IMR-90 (cell line): Measurements from ENCODE around the gene SCN1B. TPM values are rescaled to one million over a fixed set of nuclear protein-coding genes. Genes with fewer than 3 reads are reported as not detected.

ENCODE experiments used
- ATAC-seq: fragments of 200-7000 bp; cut with Tn5 transposase; 2 replicates; pipeline ENCODE4 v1.9.1; 2020; ENCODE audit warnings: low read depth, mild to moderate bottlenecking, moderate library complexity
- BruUV-seq: library from RNA; stranded (reverse); fragments of 400-500 nt; replicated peaks from 2 replicates; lab custom pipeline; 2021; lab: Mats Ljungman, UMichigan
- CTCF ChIA-PET: fragments of 300-600 bp; formaldehyde crosslinking; extraction: SDS; loops from one replicate; lab custom pipeline; 2021; ENCODE audit warnings: antibody characterized with exemption; lab: Yijun Ruan, JAX
- POLR2A ChIA-PET: fragments of 300-600 bp; sonication (Branson Sonifier 250); formaldehyde crosslinking; loops from one replicate; lab custom pipeline; 2022; ENCODE audit warnings: antibody characterized with exemption; ENCODE audit not compliant: unreplicated experiment; lab: Charles Lee
- DNase-seq: peaks from one replicate; pipeline ENCODE4 v3.0.0; 2013
- H2AFZ ChIP-seq: replicated peaks from 2 replicates; pipeline ENCODE3; 2013; ENCODE audit warnings: low read length, mild to moderate bottlenecking; ENCODE audit not compliant: poor library complexity
- H2AK5ac ChIP-seq: 2 replicates; pipeline ENCODE4 v1.6.1; 2013; ENCODE audit warnings: low read depth, low read length, inconsistent platforms
- H2AK9ac ChIP-seq: replicated peaks from 2 replicates; pipeline ENCODE3; 2013; ENCODE audit warnings: mild to moderate bottlenecking, low read depth, low read length, moderate library complexity; ENCODE audit not compliant: poor library complexity
- H2BK120ac ChIP-seq: 2 replicates; pipeline ENCODE4 v1.6.1; 2013; ENCODE audit warnings: low read depth, low read length, inconsistent platforms
- H2BK15ac ChIP-seq: 3 replicates; pipeline ENCODE4 v1.6.1; 2013; ENCODE audit warnings: low read depth, low read length, inconsistent platforms
- H2BK20ac ChIP-seq: 2 replicates; pipeline ENCODE4 v1.6.1; 2013; ENCODE audit warnings: low read depth, mild to moderate bottlenecking, inconsistent platforms, low read length, moderate library complexity
- H2BK5ac ChIP-seq: 2 replicates; pipeline ENCODE4 v1.6.1; 2013; ENCODE audit warnings: mild to moderate bottlenecking, low read depth, low read length, inconsistent platforms; ENCODE audit not compliant: poor library complexity, severe bottlenecking
- H3K14ac ChIP-seq: replicated peaks from 2 replicates; pipeline ENCODE4 v1.6.1; 2013; ENCODE audit warnings: low read depth, low read length, inconsistent platforms
- H3K18ac ChIP-seq: 2 replicates; pipeline ENCODE4 v1.6.1; 2013; ENCODE audit warnings: low read depth, low read length, control low read depth
- H3K23ac ChIP-seq: 2 replicates; pipeline ENCODE4 v1.6.1; 2013; ENCODE audit warnings: low read depth, low read length, inconsistent platforms
- H3K27ac ChIP-seq: 2 replicates; pipeline ENCODE4 v1.5.1; 2013; ENCODE audit warnings: mild to moderate bottlenecking, control low read depth, low read length; ENCODE audit not compliant: insufficient read depth
- H3K27me3 ChIP-seq: 2 replicates; pipeline ENCODE4 v1.6.1; 2013; ENCODE audit warnings: low read length; ENCODE audit not compliant: control insufficient read depth, insufficient read depth
- H3K36me3 ChIP-seq: 2 replicates; pipeline ENCODE4 v1.6.1; 2013; ENCODE audit warnings: low read length, mixed read lengths; ENCODE audit not compliant: control insufficient read depth, insufficient read depth
- H3K4ac ChIP-seq: 2 replicates; pipeline ENCODE4 v1.6.1; 2013; ENCODE audit warnings: low read depth, low read length, inconsistent platforms
- H3K4me1 ChIP-seq: 2 replicates; pipeline ENCODE4 v1.6.1; 2013; ENCODE audit warnings: low read length, mixed read lengths; ENCODE audit not compliant: control insufficient read depth, insufficient read depth
- H3K4me2 ChIP-seq: 2 replicates; pipeline ENCODE4 v1.6.1; 2013; ENCODE audit warnings: low read depth, mild to moderate bottlenecking, control low read depth, low read length, moderate library complexity
- H3K4me3 ChIP-seq: 2 replicates; pipeline ENCODE4 v1.5.1; 2013; ENCODE audit warnings: low read depth, mild to moderate bottlenecking, control low read depth, low read length, moderate library complexity; ENCODE audit not compliant: insufficient read depth
- H3K56ac ChIP-seq: 2 replicates; pipeline ENCODE4 v1.6.1; 2013; ENCODE audit warnings: low read length, inconsistent platforms; ENCODE audit not compliant: insufficient read depth; ENCODE audit errors: extremely low read depth
- H3K79me1 ChIP-seq, 2 experiments: 2 replicates each; pipeline ENCODE4 v1.6.1; 2013; ENCODE audit warnings: low read length in 2 of 2, inconsistent platforms in 1 of 2, low read depth in 1 of 2
- H3K9ac ChIP-seq: 2 replicates; pipeline ENCODE4 v1.6.1; 2013; ENCODE audit warnings: low read depth, low read length, control low read depth
- H3K9me1 ChIP-seq: 2 replicates; pipeline ENCODE4 v1.6.1; 2013; ENCODE audit warnings: low read length, inconsistent platforms; ENCODE audit not compliant: insufficient read depth
- H3K9me3 ChIP-seq: 2 replicates; pipeline ENCODE4 v1.6.1; 2013; ENCODE audit warnings: low read length; ENCODE audit not compliant: control insufficient read depth, insufficient read depth
- H4K20me1 ChIP-seq: 2 replicates; pipeline ENCODE4 v1.6.1; 2013; ENCODE audit warnings: low read length, inconsistent platforms; ENCODE audit not compliant: insufficient read depth
- H4K5ac ChIP-seq: 2 replicates; pipeline ENCODE4 v1.6.1; 2013; ENCODE audit warnings: mild to moderate bottlenecking, low read depth, low read length, control low read depth
- H4K8ac ChIP-seq, 2 experiments: 2 replicates each; pipeline ENCODE4 v1.6.1; 2013; ENCODE audit warnings: low read depth in 2 of 2, low read length in 2 of 2, control low read depth in 1 of 2, inconsistent platforms in 1 of 2
- H4K91ac ChIP-seq: 2 replicates; pipeline ENCODE4 v1.6.1; 2013; ENCODE audit warnings: low read depth, low read length, inconsistent platforms; ENCODE audit not compliant: insufficient read depth
- BHLHE40 ChIP-seq: fragments of 150-350 bp; IDR thresholded peaks from 2 replicates; pipeline ENCODE4 v1.6.1; 2016; ENCODE audit warnings: mild to moderate bottlenecking, low read depth, low read length
- FOS ChIP-seq: fragments of 150-350 bp; IDR thresholded peaks from 2 replicates; pipeline ENCODE4 v1.6.1; 2016; ENCODE audit warnings: low read depth, low read length
- MAFK ChIP-seq: IDR thresholded peaks from 2 replicates; pipeline ENCODE4 v1.6.1; 2012; ENCODE audit warnings: low read depth, low read length, improper control_type of control experiment
- MAZ ChIP-seq: IDR thresholded peaks from 2 replicates; pipeline ENCODE4 v1.6.1; 2012; ENCODE audit warnings: low read depth, mild to moderate bottlenecking, low read length, improper control_type of control experiment, moderate library complexity, borderline replicate concordance
- MXI1 ChIP-seq: IDR thresholded peaks from 2 replicates; pipeline ENCODE4 v1.6.1; 2012; ENCODE audit warnings: low read depth, mild to moderate bottlenecking, low read length, moderate library complexity, borderline replicate concordance
- NFE2L2 ChIP-seq: fragments of 150-350 bp; IDR thresholded peaks from 2 replicates; pipeline ENCODE4 v1.6.1; 2016; ENCODE audit warnings: low read depth, mild to moderate bottlenecking, low read length
- POLR2A ChIP-seq: IDR thresholded peaks from 2 replicates; pipeline ENCODE4 v1.6.1; 2012; ENCODE audit warnings: mild to moderate bottlenecking, low read depth, low read length
- RAD21 ChIP-seq: IDR thresholded peaks from 2 replicates; pipeline ENCODE4 v1.6.1; 2012; ENCODE audit warnings: low read length, improper control_type of control experiment
- RCOR1 ChIP-seq: IDR thresholded peaks from 2 replicates; pipeline ENCODE4 v1.6.1; 2012; ENCODE audit warnings: mild to moderate bottlenecking, low read length, improper control_type of control experiment; ENCODE audit not compliant: insufficient replicate concordance
- SMC3 ChIP-seq: fragments of 150-350 bp; IDR thresholded peaks from 2 replicates; pipeline ENCODE4 v1.6.1; 2016; ENCODE audit warnings: low read depth, mild to moderate bottlenecking, antibody characterized with exemption, low read length, moderate library complexity
- WGBS, 2 experiments: methylation state at CpG; one replicate each; pipeline versions ENCODE4 v1.1.5 to v1.1.7; 2013; ENCODE audit warnings: missing lambda C conversion rate in 2 of 2; ENCODE audit not compliant: insufficient read length in 1 of 2; ENCODE audit errors: extremely low coverage in 2 of 2; 5-methylcytosine and 5-hydroxymethylcytosine counted together
- dilution Hi-C: fragments of 300-500 bp; cut with HindIII; formaldehyde crosslinking; loops from one replicate; pipeline ENCODE4 v1.14.3; 2018; ENCODE audit warnings: low sequenced_read_pairs; ENCODE audit not compliant: unreplicated experiment
- in situ Hi-C: fragments of 300-500 bp; cut with MboI; formaldehyde crosslinking; loops from 3 replicates; pipeline ENCODE4 v1.14.3; 2019; ENCODE audit warnings: low sequenced_read_pairs, inconsistent platforms, mixed read lengths
- intact Hi-C: fragments of 100-400 bp; cut with micrococcal nuclease; formaldehyde crosslinking; loops from 2 replicates; pipeline ENCODE4 v1.10.0; 2022
- polyA plus RNA-seq, 3 experiments: library from polyadenylated mRNA; depleted of rRNA; stranded (reverse); fragments of >200 nt; gene quantifications; 2 replicates each; pipeline ENCODE4 v1.2.3, GENCODE V29; 2012; ENCODE audit warnings: low replicate concordance in 1 of 3
- total RNA-seq: library from RNA; depleted of rRNA; stranded (reverse); fragments of >200 nt; gene quantifications from 2 replicates; pipeline ENCODE4 v1.2.3, GENCODE V29; 2012
- TF ChIP-seq, protein P1 (sequence below): fragments of 150-350 bp; IDR thresholded peaks from 2 replicates; pipeline ENCODE4 v1.6.1; 2017; ENCODE audit warnings: mild to moderate bottlenecking, antibody characterized with exemption, low read length, low read depth

Gene SCN1B
- total and polyA plus RNA-seq, 2 of the 4 experiments (the other 2 are of a cell fraction) = 2.0 to 9.6 TPM

- no peak for TF ChIP-seq NFE2L2
- no peak for TF ChIP-seq RAD21
Observed at GRCh38 chr19:34994643-34995541, 35.4 kb upstream of the SCN1B start (continued).

DNA sequence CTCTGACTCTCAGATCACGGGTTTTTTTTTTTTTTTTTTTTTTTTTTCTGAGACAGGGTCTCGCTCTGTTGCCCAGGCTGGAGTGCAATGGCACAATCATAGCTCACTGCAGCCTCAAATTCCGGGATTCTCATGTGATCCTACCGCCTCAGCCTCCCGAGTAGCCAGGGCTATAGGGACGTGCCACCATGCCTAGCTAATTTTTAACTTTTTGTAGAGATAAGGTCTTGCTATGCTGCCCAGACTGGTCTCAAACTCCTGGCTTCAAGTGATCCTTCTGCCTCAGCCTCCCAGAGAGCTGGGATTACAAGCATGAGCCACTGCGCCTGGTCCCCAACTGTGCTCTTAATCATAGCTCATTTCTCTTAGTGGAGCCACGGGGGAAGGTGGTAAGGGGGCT, 34.7 kb upstream of the SCN1B start:
- no peak for ATAC-seq

More for the DNA sequence above, 34.7 kb upstream of the SCN1B start:
- no peak overlapping the region for H2BK120ac ChIP-seq
- H2AK9ac ChIP-seq = no peak overlapping the region
- H3K4ac ChIP-seq = no peak overlapping the region
- peaks cover 0 to 9% of the 10 kb centered on the region in 2 experiments; a peak in 1 of 4 replicates for H3K79me1 ChIP-seq
- ChIA-PET POLR2A (no interaction called here), CTCF (no interaction called here)
- H4K8ac ChIP-seq = no peak overlapping the region
- no peak overlapping the region for H4K5ac ChIP-seq
- no TSS peak for BruUV-seq
- no peaks in the 10 kb centered on the region for H4K20me1 ChIP-seq
- peaks cover 3% of the 10 kb centered on the region; the same call in 1 of the 2 replicates for H3K4me1 ChIP-seq
- H3K18ac ChIP-seq = no peak overlapping the region
- H3K4me2 ChIP-seq = no peak overlapping the region
- in situ Hi-C loops (no loop called here), dilution Hi-C loops (no loop called here), intact Hi-C loops (no loop called here)
- no peak overlapping the region for H2AFZ ChIP-seq
- no peak for DNase-seq
- H3K9ac ChIP-seq = no peak overlapping the region
- H2AK5ac ChIP-seq = no peak overlapping the region
- 100% methylated on average over 1 of the region's 8 CpGs; no CpG with 5 or more reads in 1 of the 2 experiments for WGBS, 2 experiments
- H2BK15ac ChIP-seq = no peak overlapping the region
- no peak overlapping the region for H3K23ac ChIP-seq
- H3K27me3 ChIP-seq = peaks cover 2% of the 10 kb centered on the region
- no peak overlapping the region for H4K91ac ChIP-seq
- no peak overlapping the region for H3K27ac ChIP-seq
- H3K9me1 ChIP-seq = peaks cover 5% of the 10 kb centered on the region; the same call in 1 of the 2 replicates
- H3K4me3 ChIP-seq = no peak overlapping the region
- no peak overlapping the region for H3K56ac ChIP-seq
- H2BK20ac ChIP-seq = no peak overlapping the region
- peaks cover 2% of the 10 kb centered on the region; the same call in 1 of the 2 replicates for H3K9me3 ChIP-seq
- H3K36me3 ChIP-seq = no peaks in the 10 kb centered on the region
- TF ChIP-seq SMC3 = no peak
- TF ChIP-seq MAZ = no peak
- no peak for TF ChIP-seq POLR2A
- no peak for TF ChIP-seq RAD21
- TF ChIP-seq, protein P1, sequence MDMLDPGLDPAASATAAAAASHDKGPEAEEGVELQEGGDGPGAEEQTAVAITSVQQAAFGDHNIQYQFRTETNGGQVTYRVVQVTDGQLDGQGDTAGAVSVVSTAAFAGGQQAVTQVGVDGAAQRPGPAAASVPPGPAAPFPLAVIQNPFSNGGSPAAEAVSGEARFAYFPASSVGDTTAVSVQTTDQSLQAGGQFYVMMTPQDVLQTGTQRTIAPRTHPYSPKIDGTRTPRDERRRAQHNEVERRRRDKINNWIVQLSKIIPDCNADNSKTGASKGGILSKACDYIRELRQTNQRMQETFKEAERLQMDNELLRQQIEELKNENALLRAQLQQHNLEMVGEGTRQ = no peak
- no peak for TF ChIP-seq BHLHE40
- no peak for TF ChIP-seq RCOR1
- TF ChIP-seq MXI1 = no peak
- TF ChIP-seq FOS = no peak
- no peak for TF ChIP-seq NFE2L2
- TF ChIP-seq MAFK = no peak
- no peak overlapping the region for H3K14ac ChIP-seq
- no peak overlapping the region for H2BK5ac ChIP-seq
